ENCODE results near the gene NRG2. TPM values are rescaled to one million over a fixed set of nuclear protein-coding genes. Genes with fewer than 3 reads are reported as not detected.

The NRG2 gene
- total and polyA plus RNA-seq, 2 of the 4 experiments (the other 2 are of a cell fraction), result 0.18 TPM; not detected in 1

- no peak overlapping the region for H3K23ac ChIP-seq (ENCODE audit: low read depth, low read length)
- no peak overlapping the region for H4K91ac ChIP-seq (ENCODE audit: insufficient read depth, low read depth, low read length)
- H2BK15ac ChIP-seq (ENCODE audit: low read depth, low read length), result no peak overlapping the region
- no peak overlapping the region for H2BK5ac ChIP-seq (ENCODE audit: low read depth, low read length, poor library complexity, severe bottlenecking)
- H3K27me3 ChIP-seq (ENCODE audit: control insufficient read depth, insufficient read depth, low read length), result peaks cover 36% of the 10 kb centered on the region
- no peak overlapping the region for H2AK5ac ChIP-seq (ENCODE audit: low read depth, low read length)
- no peak overlapping the region for H3K27ac ChIP-seq (ENCODE audit: insufficient read depth, low read length)
- no peak overlapping the region for H3K4ac ChIP-seq (ENCODE audit: low read depth, low read length)
- no peak overlapping the region for H3K18ac ChIP-seq (ENCODE audit: low read depth, low read length)
- no peak overlapping the region for H3K4me3 ChIP-seq (ENCODE audit: insufficient read depth, low read depth, low read length)
- H3K79me1 ChIP-seq (ENCODE audit: low read depth in 1 of 2, low read length in 2 of 2), result no peaks in the 10 kb centered on the region
- H3K14ac ChIP-seq (replicated peaks; ENCODE audit: low read depth, low read length), result no peak overlapping the region
- H2AFZ ChIP-seq (replicated peaks; ENCODE audit: low read length, poor library complexity), result no peak overlapping the region
- ATAC-seq (ENCODE audit: low read depth), result no peak
- H3K4me2 ChIP-seq (ENCODE audit: low read depth, low read length), result no peak overlapping the region
- H3K4me1 ChIP-seq (ENCODE audit: control insufficient read depth, insufficient read depth, low read length), result no peaks in the 10 kb centered on the region
- dilution Hi-C loops (cut with HindIII; ENCODE audit: low sequenced_read_pairs, unreplicated experiment), result no loop called here
- no peak overlapping the region for H3K9ac ChIP-seq (ENCODE audit: low read depth, low read length)
- no peak overlapping the region for H2BK120ac ChIP-seq (ENCODE audit: low read depth, low read length)
- no peak for DNase-seq
- no TSS peak for BruUV-seq (replicated peaks)
- intact Hi-C loops (cut with micrococcal nuclease), result no loop called here
- no peaks in the 10 kb centered on the region for H4K20me1 ChIP-seq (ENCODE audit: insufficient read depth, low read length)
- no peak overlapping the region for H3K56ac ChIP-seq (ENCODE audit: extremely low read depth, insufficient read depth, low read length)
- TF ChIP-seq CHD1 (IDR thresholded peaks at IDR 0.05; ENCODE audit: low read depth, low read length) (no peak), MAZ (IDR thresholded peaks at IDR 0.05; ENCODE audit: borderline replicate concordance, low read depth, low read length) (no peak), RAD21 (IDR thresholded peaks at IDR 0.05; ENCODE audit: low read length) (no peak), CEBPB (IDR thresholded peaks at IDR 0.05; ENCODE audit: low read depth, low read length) (no peak), MXI1 (IDR thresholded peaks at IDR 0.05; ENCODE audit: borderline replicate concordance, low read depth, low read length) (no peak), POLR2A (IDR thresholded peaks at IDR 0.05; ENCODE audit: low read depth, low read length) (no peak), RFX5 (IDR thresholded peaks at IDR 0.05; ENCODE audit: low read depth, low read length) (no peak), MAFK (IDR thresholded peaks at IDR 0.05; ENCODE audit: low read depth, low read length) (no peak), SMC3 (IDR thresholded peaks at IDR 0.05; ENCODE audit: low read depth, low read length) (no peak), ELK1 (IDR thresholded peaks at IDR 0.05; ENCODE audit: borderline replicate concordance, low read depth, low read length) (no peak), BHLHE40 (IDR thresholded peaks at IDR 0.05; ENCODE audit: low read depth, low read length) (no peak), USF2 (IDR thresholded peaks at IDR 0.05; ENCODE audit: low read depth, low read length) (no peak), NFE2L2 (IDR thresholded peaks at IDR 0.05; ENCODE audit: low read depth, low read length) (no peak), CTCF (conservative IDR thresholded peaks at IDR 0.05; ENCODE audit: low read depth, low read length) (no peak), RCOR1 (IDR thresholded peaks at IDR 0.05; ENCODE audit: insufficient replicate concordance, low read length) (no peak)
- no peaks in the 10 kb centered on the region for H3K9me3 ChIP-seq (ENCODE audit: control insufficient read depth, insufficient read depth, low read length)
- no peaks in the 10 kb centered on the region for H3K9me1 ChIP-seq (ENCODE audit: insufficient read depth, low read length)
- CTCF ChIA-PET, result interaction anchor here (1.1 kb wide), 1 partner anchor 63 kb away, joined by 3 read pairs; the partner anchor contains the start of gene NRG2
- H4K5ac ChIP-seq (ENCODE audit: low read depth, low read length), result no peak overlapping the region
- no CpG with 5 or more reads among the region's 2 CpGs for WGBS, 2 experiments (ENCODE audit: extremely low coverage in 2 of 2, insufficient read length in 1 of 2)
- H3K36me3 ChIP-seq (ENCODE audit: control insufficient read depth, insufficient read depth, low read length), result no peaks in the 10 kb centered on the region
- no peak overlapping the region for H2AK9ac ChIP-seq (replicated peaks; ENCODE audit: low read depth, low read length, poor library complexity)
- no peak overlapping the region for H2BK20ac ChIP-seq (ENCODE audit: low read depth, low read length)
- POLR2A ChIA-PET (ENCODE audit: unreplicated experiment), result no interaction called here
- in situ Hi-C loops (cut with MboI; ENCODE audit: low sequenced_read_pairs), result no loop called here
- no peak overlapping the region for H4K8ac ChIP-seq (ENCODE audit: low read depth in 2 of 2, low read length in 2 of 2)
These were observed 63.2 kb downstream of the NRG2 start for GRCh38 chr5:139979943-139980342.

Data from IMR-90 (cell line).